HG03097 (cell line): ENCODE measurements around the gene IP6K3.

Experiments
- ATAC-seq: cut with Tn5 transposase; IDR thresholded peaks from one replicate; pipeline ENCODE4 v1.9.1; 2021; ENCODE audit not compliant: unreplicated experiment, low FRiP score

The IP6K3 gene

DNA sequence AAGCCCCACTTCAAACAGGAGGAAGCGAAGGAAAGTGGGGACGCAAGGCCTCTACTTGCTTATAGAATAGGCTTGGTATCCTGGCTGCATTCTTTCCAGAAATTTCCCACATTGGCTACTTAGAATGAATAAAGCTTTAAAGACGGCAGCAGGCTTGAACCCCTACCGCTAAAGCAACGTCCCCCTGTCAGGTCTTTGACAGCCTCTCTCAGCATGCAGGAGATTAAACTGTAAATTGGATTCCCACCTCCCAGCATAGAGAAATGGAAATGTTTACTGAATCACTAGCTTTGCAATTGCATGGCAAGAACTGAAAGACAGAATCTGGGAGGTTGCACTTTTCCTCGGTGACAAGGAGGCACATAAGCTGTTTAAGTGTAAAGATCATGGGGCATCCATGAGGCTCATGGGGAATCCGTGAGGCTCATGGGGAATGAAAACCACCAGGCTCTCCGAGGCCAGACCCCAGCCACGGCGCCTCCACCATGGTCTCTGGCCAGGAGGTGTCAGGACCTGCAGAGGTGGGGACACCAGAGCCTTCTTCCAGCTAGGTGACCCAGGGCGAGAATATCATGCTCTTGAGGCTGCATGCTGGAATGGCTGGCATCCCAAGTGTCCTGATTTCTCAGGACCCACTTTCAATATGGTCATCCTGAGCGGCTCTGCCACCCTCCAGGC is 31.9 kb upstream of the IP6K3 start:
- no peak for ATAC-seq

DNA sequence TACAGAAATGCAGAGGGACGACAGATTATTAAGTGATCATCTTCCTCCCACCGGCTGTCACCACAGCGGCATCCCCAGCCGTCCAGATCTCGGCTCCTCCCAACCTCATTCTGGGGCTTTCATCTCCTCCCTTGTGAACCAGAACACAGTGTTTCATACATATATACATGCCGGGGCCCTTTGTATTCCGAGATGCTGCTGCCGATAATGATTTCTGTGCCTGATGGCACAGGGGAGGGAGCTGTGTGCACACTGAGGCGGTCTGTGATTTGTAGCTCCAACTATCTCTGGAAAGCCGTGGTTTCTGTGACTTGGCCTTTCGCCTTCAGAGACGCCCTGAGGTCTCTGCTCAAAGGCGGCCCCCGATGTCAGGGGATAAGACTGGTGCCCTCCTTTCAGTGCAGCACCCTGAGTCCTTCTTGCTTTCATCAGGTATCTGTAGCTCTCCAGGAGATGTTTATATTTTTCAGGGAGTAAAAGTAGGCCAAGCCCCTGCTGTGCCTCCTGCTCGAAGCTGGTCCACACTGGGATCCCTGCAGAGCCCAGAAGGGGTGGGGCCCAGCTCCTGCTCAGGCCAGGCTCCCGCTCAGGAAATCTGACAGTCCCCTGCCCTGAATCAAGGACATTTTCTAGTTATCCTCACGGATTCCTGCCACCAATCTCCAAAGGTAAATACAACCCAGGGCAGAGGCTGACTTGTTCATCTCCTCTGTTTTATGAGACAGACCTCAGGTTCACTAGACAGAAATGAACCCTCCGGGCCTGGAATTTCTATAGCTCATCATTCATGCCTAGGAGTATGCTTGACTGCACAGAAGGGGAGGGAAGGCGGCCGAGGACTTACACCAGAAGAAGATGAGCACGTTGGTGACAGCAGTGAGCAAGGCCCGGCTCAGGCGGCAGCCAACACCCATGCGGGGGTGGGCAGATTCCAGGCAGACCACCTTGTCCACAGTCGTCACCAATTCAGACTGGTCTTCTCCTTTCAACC is 31.0 kb upstream of the IP6K3 start:
- ATAC-seq = no peak

DNA sequence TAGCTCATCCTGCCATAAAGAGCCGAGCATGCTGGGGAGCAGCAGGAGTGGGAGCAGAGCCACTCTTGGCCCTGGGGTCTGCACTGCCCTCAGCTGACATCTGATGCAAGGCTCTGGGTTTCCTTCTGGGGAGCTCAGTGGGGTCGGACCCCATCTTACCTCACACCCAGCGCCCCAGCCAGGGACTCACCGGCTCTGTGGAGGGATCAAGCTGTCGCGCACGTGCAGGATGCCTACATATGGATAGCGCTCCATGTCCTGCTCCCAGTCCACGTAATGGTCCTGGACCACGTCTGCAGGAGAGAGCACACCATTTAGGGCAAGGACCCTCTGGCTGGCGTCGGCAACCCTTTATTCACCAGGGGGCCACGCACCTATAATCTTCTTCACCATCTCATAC is 30.1 kb upstream of the IP6K3 start:
- ATAC-seq = no peak

DNA sequence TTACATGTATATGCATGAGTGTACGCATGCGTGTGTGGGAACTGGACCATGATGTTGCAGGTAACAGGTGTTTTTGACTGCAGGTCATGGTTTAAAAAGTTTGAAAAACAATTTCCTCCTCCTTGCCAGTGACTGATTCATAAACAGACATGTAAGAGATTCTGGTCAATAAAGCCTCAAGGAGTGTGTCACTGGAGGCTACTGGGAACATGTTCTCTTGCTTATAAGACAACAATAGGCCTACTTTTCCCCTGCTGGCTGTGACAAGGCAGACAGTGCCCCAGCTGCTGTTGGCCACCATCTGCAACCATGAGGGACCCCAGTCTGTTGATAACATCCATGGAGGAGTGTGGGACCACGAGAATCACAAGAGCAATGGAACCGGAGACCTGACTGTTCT is 29.5 kb upstream of the IP6K3 start:
- ATAC-seq = no peak

DNA sequence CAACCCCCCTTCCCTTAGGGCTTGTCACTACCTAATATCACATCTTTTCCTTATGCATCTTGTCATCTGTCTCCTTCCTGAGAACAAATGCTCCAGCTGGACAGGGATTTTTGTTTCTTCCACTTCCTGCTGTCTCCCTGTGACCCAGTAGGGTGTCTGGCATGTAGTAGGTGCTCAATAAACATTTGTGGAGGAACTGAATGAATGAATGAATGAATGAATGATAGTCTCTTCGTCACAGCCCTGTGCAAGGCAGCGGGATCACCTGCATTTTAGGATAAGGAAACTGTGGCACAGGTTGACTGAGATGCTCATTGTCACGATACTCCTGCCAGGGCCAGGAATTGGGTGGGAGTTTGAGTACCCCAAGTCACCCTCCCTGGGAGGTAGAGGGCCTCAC is 28.1 kb upstream of the IP6K3 start:
- no peak for ATAC-seq

DNA sequence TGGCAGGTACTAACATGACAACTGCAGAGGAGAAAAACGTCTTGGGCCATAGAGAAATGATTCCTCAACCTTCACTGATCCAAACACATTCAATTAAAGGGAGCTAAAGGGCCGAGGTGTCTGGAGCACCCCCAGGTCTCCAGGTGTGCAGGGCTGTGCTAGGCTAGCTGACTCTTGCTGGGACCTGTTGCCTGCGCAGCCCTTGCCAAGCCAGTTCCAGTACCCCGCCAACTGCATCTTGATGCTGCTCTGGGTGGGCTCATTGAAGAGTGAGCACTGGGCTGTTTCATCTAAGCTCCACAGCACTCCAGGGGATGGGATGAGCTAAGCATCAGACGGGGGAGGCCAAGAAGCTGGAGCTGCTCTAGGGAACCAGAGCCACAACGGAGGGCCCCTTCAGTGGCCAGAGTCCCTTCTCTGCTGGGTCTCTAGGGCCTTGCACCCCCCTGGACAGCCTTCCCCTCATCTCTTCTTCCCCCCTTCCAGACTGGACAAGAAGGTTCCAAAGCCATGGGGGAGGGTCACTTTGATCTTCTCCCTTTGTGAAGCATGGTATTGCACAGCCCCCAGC is 26.3 kb upstream of the IP6K3 start:
- ATAC-seq = no peak

DNA sequence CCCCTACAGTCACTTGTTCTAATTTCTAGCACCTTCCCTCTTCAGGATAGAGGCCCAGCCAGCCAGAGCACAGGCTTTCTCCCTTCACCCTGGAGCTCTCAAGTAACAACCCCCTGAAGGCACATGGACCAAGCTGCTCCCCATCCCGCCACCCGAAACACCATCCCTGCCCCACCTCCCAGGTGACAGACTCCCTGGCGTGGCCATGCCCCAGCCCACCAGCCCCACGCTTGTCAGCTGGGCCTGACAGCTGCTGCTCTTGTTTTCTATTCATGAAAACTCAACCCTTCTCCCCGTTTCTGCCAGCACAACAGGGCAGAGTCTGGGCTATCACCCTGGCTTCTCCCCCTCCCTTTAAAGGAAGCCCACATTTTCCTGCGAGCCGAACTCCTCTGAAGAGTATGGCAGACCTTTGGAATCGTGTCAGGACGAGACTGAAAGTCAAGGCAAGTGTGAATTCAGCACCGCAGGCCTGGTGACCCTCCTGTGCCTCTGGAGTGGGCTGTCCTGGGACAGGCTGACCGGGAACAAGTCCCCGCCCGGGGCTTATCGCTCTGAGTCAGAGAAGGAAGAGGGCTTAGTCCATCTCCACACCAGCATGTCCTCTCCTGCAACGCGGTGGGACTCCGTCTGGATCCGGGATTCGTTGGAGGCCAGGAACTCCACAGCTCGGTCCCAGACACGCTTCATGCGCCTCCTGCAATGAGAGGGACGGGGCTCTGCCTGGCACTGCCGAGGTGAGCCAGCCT is 25.6 kb upstream of the IP6K3 start:
- no peak for ATAC-seq

DNA sequence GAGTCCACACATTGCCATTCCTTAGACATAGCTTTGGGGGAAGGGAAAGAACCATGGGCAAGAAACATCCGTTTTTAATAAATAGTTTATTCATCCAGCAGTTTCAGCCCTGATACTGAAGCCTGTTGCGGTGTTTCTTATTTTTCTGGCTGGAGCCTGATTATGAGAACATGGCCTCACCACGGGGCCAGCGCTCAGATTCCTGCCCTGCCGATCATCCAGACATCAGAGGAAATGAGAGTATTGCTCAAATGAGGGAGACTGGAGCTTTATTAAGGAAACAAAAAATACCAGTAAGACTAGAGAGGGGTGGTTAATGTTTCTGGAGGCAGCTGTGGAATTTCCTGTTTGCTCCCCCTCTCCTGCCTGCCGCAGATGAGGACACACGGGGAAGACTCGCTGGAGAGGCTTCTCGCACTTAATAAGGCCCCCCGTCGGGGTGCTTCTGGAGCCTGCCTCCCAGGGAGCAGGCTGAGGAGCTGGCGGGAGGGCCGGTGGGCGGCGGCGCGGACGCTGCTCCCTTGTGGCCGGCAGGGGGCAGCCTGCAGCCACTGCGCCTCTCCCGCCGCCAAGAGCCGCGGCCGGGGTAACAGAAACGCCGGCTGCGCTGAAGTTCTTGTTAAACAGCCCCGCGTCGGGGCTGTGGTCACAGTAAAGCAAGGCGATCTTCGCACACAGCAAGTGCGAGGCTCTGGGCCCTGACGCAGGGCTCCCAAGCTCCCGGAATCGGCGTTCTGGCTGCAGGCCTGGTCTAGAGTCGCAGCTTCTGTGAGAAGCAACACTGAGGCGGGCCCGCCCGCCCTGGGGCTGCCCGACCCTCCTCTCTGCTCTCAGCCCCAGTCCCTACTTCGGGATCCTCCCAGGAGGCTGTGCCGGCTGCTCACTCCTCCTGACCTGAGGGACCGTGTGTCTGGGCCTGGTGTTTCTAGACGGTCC is 24.7 kb upstream of the IP6K3 start:
- ATAC-seq = no peak

DNA sequence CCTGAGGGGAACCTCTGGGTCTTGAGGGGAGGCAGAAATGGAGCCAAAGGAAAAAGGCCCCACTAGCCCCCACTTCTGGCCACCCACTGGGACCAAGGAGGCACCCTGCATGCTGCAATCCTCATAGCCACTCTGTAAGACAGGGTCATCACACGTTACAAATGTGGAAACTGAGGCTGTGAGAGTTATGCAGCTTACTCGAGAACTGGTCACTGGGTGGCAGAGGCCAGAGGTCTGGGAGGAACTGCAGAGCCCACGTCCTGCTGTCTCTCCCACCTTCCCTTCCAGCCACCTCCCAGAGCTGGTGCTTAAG is 24.1 kb upstream of the IP6K3 start:
- ATAC-seq = no peak

DNA sequence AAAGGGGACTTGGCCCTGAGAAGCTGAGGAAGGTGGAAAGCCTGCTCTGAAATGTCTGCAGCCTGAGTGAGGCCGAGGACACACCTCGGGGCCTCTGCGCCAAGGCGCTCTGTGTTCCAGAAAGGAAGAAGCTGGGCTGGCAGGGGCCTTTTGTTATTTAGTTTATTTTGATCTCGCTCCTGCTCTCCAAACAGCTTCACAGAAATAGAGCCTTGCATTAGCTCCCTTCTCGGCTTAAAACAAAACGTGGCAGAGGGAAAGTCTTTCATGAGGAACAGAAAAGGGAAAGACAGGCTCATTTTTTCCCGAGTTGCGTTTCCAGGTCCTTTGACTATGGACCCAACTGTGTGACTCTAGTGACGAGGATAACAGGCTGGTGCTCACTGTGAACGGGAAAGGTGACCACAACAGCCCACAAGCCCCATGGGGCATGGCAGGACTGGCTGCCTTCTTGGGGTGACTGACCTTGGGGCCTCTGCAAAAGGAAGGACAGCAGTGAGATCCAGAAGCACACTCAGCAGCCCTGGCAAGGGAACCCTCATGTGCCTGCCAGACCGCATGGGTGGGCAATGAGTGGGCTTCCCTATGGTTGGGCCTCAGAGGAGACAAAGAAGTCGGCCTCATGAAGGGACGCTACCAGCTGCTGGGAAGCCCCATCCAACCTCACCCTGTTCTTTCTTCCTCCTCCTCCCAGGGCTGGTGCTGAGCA is 23.6 kb upstream of the IP6K3 start:
- no peak for ATAC-seq

DNA sequence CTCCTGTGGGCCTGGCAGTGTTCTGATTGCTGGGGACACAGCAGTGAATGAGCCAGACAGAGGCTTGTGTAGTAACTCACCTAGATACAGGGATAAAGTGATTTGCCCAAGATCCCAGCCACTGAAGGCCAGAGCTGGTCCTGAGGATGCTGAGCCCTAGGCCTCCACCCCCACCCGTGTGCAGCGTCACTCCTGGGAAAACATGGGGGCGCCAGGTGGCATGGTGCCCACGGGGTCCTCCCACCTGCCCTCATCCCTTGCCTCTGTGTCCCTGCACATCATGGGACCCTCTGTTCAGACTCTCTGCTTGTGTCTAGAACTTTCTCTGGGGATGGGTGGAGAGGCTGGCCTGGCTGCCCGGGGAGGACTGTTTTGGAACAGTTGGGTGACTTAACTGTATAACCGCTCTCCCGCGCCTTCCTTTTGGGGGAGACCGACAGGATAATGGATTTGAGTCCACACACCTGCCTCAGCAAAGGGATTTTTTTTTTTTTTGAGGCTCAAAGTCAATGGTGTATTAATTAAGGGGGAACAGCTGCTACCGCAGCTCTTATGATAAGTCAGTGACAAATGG is 22.6 kb upstream of the IP6K3 start:
- ATAC-seq = no peak

DNA sequence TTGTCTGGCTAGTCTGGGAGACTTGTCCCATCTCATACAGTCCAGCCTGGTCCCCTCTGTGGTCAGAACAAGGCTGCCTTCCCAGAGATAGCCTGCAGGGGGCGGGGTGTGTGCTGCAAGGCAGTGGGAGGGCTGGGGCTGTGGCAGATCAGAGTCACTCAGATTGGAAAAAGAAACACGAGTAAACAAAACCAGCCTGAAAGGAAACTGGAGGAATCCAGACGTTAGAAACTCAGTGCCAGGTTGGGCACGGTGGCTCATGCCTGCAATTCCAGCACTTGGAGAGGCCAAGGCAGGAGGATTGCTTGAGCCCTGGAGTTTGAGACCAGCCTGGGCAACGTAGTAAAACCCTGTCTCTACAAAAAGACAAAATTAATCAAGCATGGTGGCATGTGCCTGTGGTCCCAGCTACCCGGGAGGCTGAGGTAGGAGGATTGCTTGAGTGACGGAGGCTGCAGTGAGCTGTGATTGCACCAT is 22.0 kb upstream of the IP6K3 start:
- ATAC-seq = no peak

DNA sequence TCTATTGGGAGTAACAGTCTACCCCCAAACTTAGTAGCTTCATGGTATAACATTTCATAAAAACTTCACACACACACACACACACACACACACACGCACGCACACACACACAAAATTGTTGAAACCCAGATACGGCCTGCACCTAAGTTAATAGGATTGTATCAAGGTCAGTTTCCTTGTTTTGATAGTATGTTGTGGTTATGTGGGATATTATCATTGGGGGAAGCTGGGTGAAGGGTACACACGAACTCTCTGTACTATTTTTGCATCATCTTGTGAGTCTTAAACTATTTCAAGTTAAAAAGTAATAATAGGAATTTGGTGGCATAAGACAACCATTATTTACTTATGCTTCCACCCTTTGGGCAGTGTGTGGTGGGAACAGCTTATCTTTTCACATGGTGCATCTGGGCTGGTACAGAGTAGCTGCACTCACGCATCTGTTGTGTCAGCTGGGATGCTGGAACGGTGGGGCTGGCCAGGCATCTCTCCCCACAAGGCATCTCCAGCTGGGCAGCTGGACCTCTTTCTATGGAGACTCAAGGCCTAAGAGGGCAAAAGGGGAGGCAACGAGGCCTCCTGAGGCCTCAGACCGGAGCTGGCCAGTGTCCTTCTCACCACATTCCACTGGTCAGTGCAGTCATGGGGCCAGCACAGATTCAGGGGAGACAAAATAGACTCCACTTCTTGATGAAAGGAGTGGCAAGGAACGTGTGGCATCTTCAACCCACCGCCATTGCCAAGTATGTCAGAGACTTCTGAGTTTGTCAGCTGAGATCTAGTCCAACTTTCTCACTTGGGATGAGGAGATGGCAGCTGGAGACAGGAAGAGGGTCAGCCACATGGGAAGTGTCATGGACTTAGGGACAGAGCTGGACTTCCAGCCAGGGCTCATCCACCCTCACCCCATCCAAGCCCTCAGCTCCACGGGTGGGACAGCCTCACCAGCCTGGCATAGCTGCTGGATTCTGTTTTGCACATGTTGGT is 20.5 kb upstream of the IP6K3 start:
- no peak for ATAC-seq

DNA sequence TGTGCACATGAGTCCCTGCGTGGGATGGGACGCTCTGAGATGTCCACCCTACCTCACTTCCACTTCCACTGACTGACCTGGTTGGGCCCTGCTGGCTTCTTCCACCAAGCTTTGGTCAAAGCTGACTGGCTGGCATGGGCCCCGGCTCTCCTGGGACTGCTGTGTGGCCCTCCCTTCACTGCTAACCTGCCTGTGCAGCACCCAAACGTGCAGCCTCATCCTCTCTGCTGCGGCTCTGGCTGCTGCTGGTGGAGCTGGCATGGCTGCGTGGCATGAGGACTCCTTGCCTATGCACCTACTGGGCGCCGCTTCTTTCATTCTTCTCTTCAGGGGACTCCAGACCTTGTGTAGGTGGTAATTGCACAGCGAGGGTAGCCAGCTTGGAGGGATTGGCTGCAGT is 18.7 kb upstream of the IP6K3 start:
- no peak for ATAC-seq

DNA sequence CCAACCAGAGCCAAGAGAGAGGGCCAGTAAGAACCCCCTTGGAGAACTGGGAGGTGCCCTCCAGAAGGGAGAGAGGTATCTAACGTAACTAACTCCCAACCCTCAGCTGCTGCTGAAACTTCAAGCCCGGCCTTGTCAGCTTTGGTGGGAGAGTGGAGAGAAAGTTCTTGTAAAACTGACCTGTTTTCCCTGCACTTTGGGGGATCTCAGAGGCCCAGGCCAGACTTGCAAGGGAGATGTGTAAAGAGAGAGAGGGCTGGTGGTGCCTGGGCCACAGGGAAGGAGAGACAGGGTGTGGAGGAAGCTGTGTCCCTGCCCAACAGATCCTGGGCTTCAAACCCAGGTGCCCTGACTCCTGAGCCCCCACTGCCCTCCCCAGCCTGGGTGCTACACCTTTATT is 17.3 kb upstream of the IP6K3 start:
- ATAC-seq = no peak

DNA sequence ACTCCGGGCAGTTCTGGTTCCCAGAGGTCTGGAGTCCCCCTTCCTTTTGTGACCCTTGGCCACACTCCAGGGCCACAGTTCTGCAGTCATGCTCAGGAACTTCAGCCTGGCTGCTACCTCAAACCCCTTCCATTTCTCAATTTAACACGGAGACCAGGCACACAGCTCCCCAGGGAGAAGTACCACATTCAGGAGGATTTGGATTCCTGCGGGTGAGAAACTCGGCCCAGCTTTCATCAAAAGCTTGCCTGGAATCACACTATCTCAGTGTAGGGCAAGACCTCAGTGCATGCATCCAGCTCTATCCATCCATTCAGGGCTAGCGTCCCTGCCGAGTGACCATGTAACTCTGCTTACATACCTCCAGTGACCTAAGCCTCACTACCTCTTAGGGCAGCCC is 16.8 kb upstream of the IP6K3 start:
- ATAC-seq = no peak

DNA sequence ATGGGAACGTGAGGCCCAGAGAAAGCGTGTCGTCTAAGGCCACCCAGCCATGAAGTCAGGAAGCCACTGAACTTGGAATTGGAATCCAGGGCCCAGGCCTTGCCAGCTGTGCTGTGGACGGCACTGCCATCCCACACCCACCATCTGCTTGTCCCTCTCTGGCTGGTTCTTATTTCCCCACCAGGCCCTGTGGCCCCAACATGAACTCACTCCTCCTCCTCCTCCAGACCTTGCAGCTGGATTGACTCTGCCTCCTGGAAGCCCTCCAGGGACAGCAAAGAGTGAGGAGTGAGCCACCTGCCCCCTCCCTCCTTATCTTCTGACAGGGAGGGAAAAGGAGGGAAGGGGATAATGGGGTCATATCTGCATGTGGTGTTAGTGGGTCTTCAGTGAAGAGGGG is 16.0 kb upstream of the IP6K3 start:
- ATAC-seq = no peak
